HepG2 (cell line): ENCODE measurements around the gene FAM9B. TPM values are rescaled to one million over a fixed set of nuclear protein-coding genes. Genes with fewer than 3 reads are reported as not detected.

ENCODE experiments used
- ATAC-seq: fragments of 200-7000 bp; cut with Tn5 transposase; 3 replicates; pipeline ENCODE4 v1.9.1; 2020; ENCODE audit warnings: mild to moderate bottlenecking, moderate library complexity
- BruUV-seq: library from RNA; stranded (reverse); fragments of 400-500 nt; replicated peaks from 2 replicates; lab custom pipeline; 2021; lab: Mats Ljungman, UMichigan
- CTCF ChIA-PET: fragments of 300-600 bp; formaldehyde crosslinking; extraction: SDS; loops from one replicate; lab custom pipeline; 2021; ENCODE audit warnings: low total read pairs, inconsistent platforms, low intra/inter-chr PET ratio; lab: Yijun Ruan, JAX
- POLR2A ChIA-PET: fragments of 350-600 bp; sonication (Branson Sonifier 250); formaldehyde crosslinking; loops from one replicate; lab custom pipeline; 2020; ENCODE audit warnings: antibody characterized with exemption, inconsistent platforms; lab: Yijun Ruan, JAX
- DNase-seq: peaks from one replicate; pipeline ENCODE4 v3.0.0-alpha.2; 2015; ENCODE audit warnings: low spot score
- FAIRE-seq: peaks from 3 replicates; lab custom pipeline; 2011; peaks lifted over from hg19 to GRCh38; lab: Jason Lieb, UNC
- H2AFZ ChIP-seq: one replicate; pipeline ENCODE4 v1.6.1; 2011; ENCODE audit warnings: low read length, inconsistent platforms
- H3K27ac ChIP-seq: fragments of 300-600 bp; 3 replicates; pipeline ENCODE4 v1.8.0; 2011; ENCODE audit warnings: mixed run types, mild to moderate bottlenecking, mixed read lengths, low read length, inconsistent platforms; ENCODE audit not compliant: insufficient read depth; ENCODE audit errors: extremely low read length
- H3K27me3 ChIP-seq, 2 experiments: fragments of 200-600 bp in 1 of 2; 2 replicates in 1 of 2; 3 replicates in 1 of 2; pipeline versions ENCODE4 v1.6.0 to v1.8.0; 2011; ENCODE audit warnings: low read length in 2 of 2, mild to moderate bottlenecking in 2 of 2, moderate library complexity in 2 of 2, inconsistent platforms in 1 of 2; ENCODE audit not compliant: insufficient read depth in 2 of 2, control insufficient read depth in 1 of 2
- H3K36me3 ChIP-seq, 2 experiments: fragments of 200-600 bp in 1 of 2; replicated peaks in 1 of 2; 2 replicates in 1 of 2; 3 replicates in 1 of 2; pipeline versions ENCODE4 v1.5.1 to v1.8.0; 2011; ENCODE audit warnings: low read length in 2 of 2, inconsistent platforms in 1 of 2; ENCODE audit not compliant: insufficient read depth in 2 of 2, control insufficient read depth in 1 of 2
- H3K4me1 ChIP-seq: 2 replicates; pipeline ENCODE4 v1.5.1; 2012; ENCODE audit warnings: low read length, inconsistent platforms; ENCODE audit not compliant: insufficient read depth
- H3K4me2 ChIP-seq: 2 replicates; pipeline ENCODE4 v1.6.0; 2011; ENCODE audit warnings: low read depth, low read length, inconsistent platforms
- H3K4me3 ChIP-seq, 3 experiments: fragments of 200-600 bp in 1 of 3; sonication (generic), shearing (Covaris generic) in 1 of 3; replicated peaks in 1 of 3; 2 replicates each; pipeline ENCODE4 v1.5.1; 2011 to 2016; ENCODE audit warnings: low read length in 3 of 3, inconsistent platforms in 2 of 3, low read depth in 2 of 3, mild to moderate bottlenecking in 2 of 3, control low read depth in 1 of 3, mixed read lengths in 1 of 3; ENCODE audit not compliant: insufficient read depth in 1 of 3
- H3K79me2 ChIP-seq: one replicate; pipeline ENCODE4 v1.6.1; 2011; ENCODE audit warnings: low read length, inconsistent platforms; ENCODE audit not compliant: insufficient read depth
- H3K9ac ChIP-seq: 2 replicates; pipeline ENCODE4 v1.6.0; 2011; ENCODE audit warnings: mild to moderate bottlenecking, low read depth, low read length, inconsistent platforms; ENCODE audit not compliant: insufficient read depth
- H3K9me3 ChIP-seq: 2 replicates; pipeline ENCODE4 v1.5.1; 2012; ENCODE audit warnings: mild to moderate bottlenecking, low read length
- H4K20me1 ChIP-seq: 2 replicates; pipeline ENCODE4 v1.6.0; 2011; ENCODE audit warnings: inconsistent platforms, mild to moderate bottlenecking, low read length, moderate library complexity; ENCODE audit not compliant: insufficient read depth
- CENPT ChIP-seq: sonication (generic); formaldehyde crosslinking; IDR thresholded peaks from 2 replicates; pipeline ENCODE4 v1.8.0; 2022; ENCODE audit warnings: low read depth, mild to moderate bottlenecking, moderate library complexity, missing genetic modification reagents
- CENPX ChIP-seq: sonication (generic); formaldehyde crosslinking; IDR thresholded peaks from 2 replicates; pipeline ENCODE4 v1.9.0; 2021; ENCODE audit warnings: mild to moderate bottlenecking, missing genetic modification reagents, moderate library complexity
- ETS1 ChIP-seq: sonication (generic); formaldehyde crosslinking; IDR thresholded peaks from 2 replicates; pipeline ENCODE4 v1.4.0; 2020; ENCODE audit warnings: missing genetic modification reagents
- RFXAP ChIP-seq: sonication (generic); formaldehyde crosslinking; IDR thresholded peaks from 2 replicates; pipeline ENCODE4 v1.4.0; 2020; ENCODE audit warnings: missing genetic modification reagents, borderline replicate concordance
- TFAP4 ChIP-seq: sonication (generic); IDR thresholded peaks from 2 replicates; pipeline ENCODE4 v1.6.1; 2016; ENCODE audit warnings: low read depth, borderline replicate concordance
- THAP11 ChIP-seq: IDR thresholded peaks from 2 replicates; pipeline ENCODE4 v1.6.1; 2016; ENCODE audit warnings: missing biosample characterization, missing genetic modification reagents
- ZFP62 ChIP-seq: sonication (generic); formaldehyde crosslinking; IDR thresholded peaks from 2 replicates; pipeline ENCODE4 v1.4.0; 2020; ENCODE audit warnings: missing genetic modification reagents
- ZNF382 ChIP-seq: sonication (generic); formaldehyde crosslinking; IDR thresholded peaks from 2 replicates; pipeline ENCODE4 v1.5.0; 2020; ENCODE audit warnings: missing genetic modification reagents, mild to moderate bottlenecking, borderline replicate concordance
- ZNF572 ChIP-seq: sonication (generic); formaldehyde crosslinking; IDR thresholded peaks from 2 replicates; pipeline ENCODE4 v1.5.1; 2020; ENCODE audit warnings: mild to moderate bottlenecking, missing genetic modification reagents
- ZNF784 ChIP-seq: sonication (generic); formaldehyde crosslinking; IDR thresholded peaks from 2 replicates; pipeline ENCODE4 v1.5.1; 2020; ENCODE audit warnings: missing genetic modification reagents, mild to moderate bottlenecking, borderline replicate concordance
- WGBS: methylation state at CpG from one replicate; pipeline ENCODE4 v1.1.6; 2017; ENCODE audit warnings: low lambda C conversion rate; 5-methylcytosine and 5-hydroxymethylcytosine counted together
- in situ Hi-C: cut with HindIII; loops from 2 replicates; pipeline ENCODE4 v1.10.0; 2017; ENCODE audit warnings: low pct_unique_long_range_greater_than_20kb; ENCODE audit not compliant: extremely low pct_ligation_motif_present
- intact Hi-C: fragments of 100-400 bp; cut with micrococcal nuclease; formaldehyde crosslinking; loops from one replicate; pipeline ENCODE4 v1.10.0; 2022; ENCODE audit not compliant: unreplicated experiment
- polyA plus RNA-seq, 8 experiments: library from polyadenylated mRNA; depleted of rRNA in 3 of 8; stranded (reverse) in 7 of 8; unstranded in 1 of 8; fragments of >200 nt; fragmentation: Illumina TruSeq in 4 of 8; extraction: Trizol in 4 of 8; gene quantifications; 2 replicates each; pipeline versions ENCODE4 v1.2.1 to v1.2.3, GENCODE V29; 2011 to 2016; ENCODE audit warnings: low read depth in 4 of 8, missing spikeins in 1 of 8, mixed read lengths in 1 of 8; ENCODE audit not compliant: insufficient read depth in 1 of 8
- total RNA-seq, 5 experiments: library from RNA; depleted of rRNA; stranded (reverse); fragments of >200 nt; fragmentation: Illumina TruSeq; extraction: Trizol; gene quantifications; 2 replicates each; pipeline ENCODE4 v1.2.3, GENCODE V29; 2016; ENCODE audit warnings: low read depth in 1 of 5

FAM9B gene
- total and polyA plus RNA-seq, 2 of the 13 experiments (the other 11 are each of a cell fraction or from before 2014, with no cell fraction given) = not detected

GRCh38 chrX:9003041-9003440 is 30.9 kb downstream of the FAM9B start:
- no peak for TF ChIP-seq ZNF382 (CRISPR knock-in tag)
- TF ChIP-seq ZNF784 = no peak
- TF ChIP-seq CENPX (CRISPR knock-in tag) = no peak
- no peak for TF ChIP-seq ETS1 (CRISPR knock-in tag)
- TF ChIP-seq CENPT (CRISPR knock-in tag) = no peak
- TF ChIP-seq THAP11 (CRISPR knock-in tag) = no peak
- no peak for TF ChIP-seq ZNF572
- no peak for TF ChIP-seq TFAP4
- TF ChIP-seq RFXAP = no peak
- no peak for TF ChIP-seq ZFP62 (CRISPR knock-in tag)
- no TSS peak for BruUV-seq
- H3K36me3 ChIP-seq = no peaks in the 10 kb centered on the region
- no peak for DNase-seq
- intact Hi-C loops = no loop called here
- H3K9ac ChIP-seq = no peak overlapping the region
- no peaks in the 10 kb centered on the region for H3K4me1 ChIP-seq
- WGBS = 8% methylated on average over 3 of the region's 3 CpGs
- POLR2A ChIA-PET = no interaction called here
- no peaks in the 10 kb centered on the region for H3K27me3 ChIP-seq
- no peaks in the 10 kb centered on the region for H4K20me1 ChIP-seq
- ATAC-seq = no peak
- H3K4me2 ChIP-seq = no peak overlapping the region
- H3K9me3 ChIP-seq = no peaks in the 10 kb centered on the region
- H3K4me3 ChIP-seq = no peak overlapping the region
- in situ Hi-C loops = no loop called here
- H3K27ac ChIP-seq = no peak overlapping the region
- H3K79me2 ChIP-seq = no peaks in the 10 kb centered on the region
- FAIRE-seq = no peak
- no peak overlapping the region for H2AFZ ChIP-seq
- CTCF ChIA-PET = no interaction called here
